Mesendoderm (in vitro differentiated cells): ENCODE data around the gene MRPS35.
"Not testable (repeated sequence)": the region's sequence is repeated elsewhere in the genome, so short reads cannot be mapped to it uniquely, and the experiment has no call there.

Experiments
- DNase-seq: peaks from one replicate; pipeline ENCODE4 v3.0.0; 2013
- H2AK5ac ChIP-seq: 2 replicates; pipeline ENCODE4 v1.6.1; 2013; ENCODE audit warnings: low read length, inconsistent platforms
- H2BK120ac ChIP-seq: 2 replicates; pipeline ENCODE4 v1.6.1; 2013; ENCODE audit warnings: low read depth, mild to moderate bottlenecking, low read length, moderate library complexity, mixed read lengths
- H2BK15ac ChIP-seq: replicated peaks from 2 replicates; pipeline ENCODE4 v1.6.1; 2013; ENCODE audit warnings: low read depth, mild to moderate bottlenecking, moderate library complexity
- H2BK5ac ChIP-seq: 2 replicates; pipeline ENCODE4 v1.6.1; 2013; ENCODE audit warnings: low read length, inconsistent platforms
- H3K18ac ChIP-seq: 2 replicates; pipeline ENCODE4 v1.6.1; 2013; ENCODE audit warnings: mild to moderate bottlenecking, low read length, mixed read lengths
- H3K23ac ChIP-seq: one replicate; pipeline ENCODE4 v1.6.1; 2013; ENCODE audit warnings: low read length
- H3K27ac ChIP-seq: 2 replicates; pipeline ENCODE4 v1.5.1; 2013; ENCODE audit warnings: low read depth, mild to moderate bottlenecking, inconsistent platforms, low read length, moderate library complexity
- H3K27me3 ChIP-seq: 2 replicates; pipeline ENCODE4 v1.6.1; 2013; ENCODE audit warnings: low read length, control low read depth, mild to moderate bottlenecking, inconsistent platforms; ENCODE audit not compliant: insufficient read depth, poor library complexity
- H3K36me3 ChIP-seq: 2 replicates; pipeline ENCODE4 v1.6.1; 2013; ENCODE audit warnings: low read length, inconsistent platforms; ENCODE audit not compliant: control insufficient read depth, insufficient read depth
- H3K4ac ChIP-seq: one replicate; pipeline ENCODE4 v1.6.1; 2013; ENCODE audit warnings: low read depth, mild to moderate bottlenecking, low read length, moderate library complexity
- H3K4me1 ChIP-seq: 2 replicates; pipeline ENCODE4 v1.6.1; 2013; ENCODE audit warnings: low read depth, low read length, inconsistent platforms; ENCODE audit not compliant: control insufficient read depth
- H3K4me2 ChIP-seq: 2 replicates; pipeline ENCODE4 v1.6.1; 2013; ENCODE audit warnings: low read length
- H3K4me3 ChIP-seq: 2 replicates; pipeline ENCODE4 v1.5.1; 2013; ENCODE audit warnings: mild to moderate bottlenecking, low read length
- H3K56ac ChIP-seq: one replicate; pipeline ENCODE4 v1.6.1; 2013; ENCODE audit warnings: low read length
- H3K79me1 ChIP-seq: 2 replicates; pipeline ENCODE4 v1.6.1; 2013; ENCODE audit warnings: low read length, inconsistent platforms
- H3K79me2 ChIP-seq: 2 replicates; pipeline ENCODE4 v1.6.1; 2013; ENCODE audit warnings: mild to moderate bottlenecking, low read length; ENCODE audit not compliant: control insufficient read depth, insufficient read depth
- H3K9ac ChIP-seq: 2 replicates; pipeline ENCODE4 v1.6.1; 2013; ENCODE audit warnings: low read length, inconsistent platforms
- H4K5ac ChIP-seq: one replicate; pipeline ENCODE4 v1.6.1; 2013; ENCODE audit warnings: low read length
- H4K8ac ChIP-seq: one replicate; pipeline ENCODE4 v1.6.1; 2013; ENCODE audit warnings: low read depth, mild to moderate bottlenecking, control low read depth, low read length, moderate library complexity
- WGBS: extraction: QIAGEN DNeasy Blood & Tissue Kit; methylation state at CpG from one replicate; pipeline ENCODE4 v1.1.7; 2013; ENCODE audit warnings: low lambda C conversion rate, missing lambda C conversion rate; ENCODE audit not compliant: insufficient coverage; ENCODE audit errors: extremely low coverage; 5-methylcytosine and 5-hydroxymethylcytosine counted together

Gene MRPS35

DNA sequence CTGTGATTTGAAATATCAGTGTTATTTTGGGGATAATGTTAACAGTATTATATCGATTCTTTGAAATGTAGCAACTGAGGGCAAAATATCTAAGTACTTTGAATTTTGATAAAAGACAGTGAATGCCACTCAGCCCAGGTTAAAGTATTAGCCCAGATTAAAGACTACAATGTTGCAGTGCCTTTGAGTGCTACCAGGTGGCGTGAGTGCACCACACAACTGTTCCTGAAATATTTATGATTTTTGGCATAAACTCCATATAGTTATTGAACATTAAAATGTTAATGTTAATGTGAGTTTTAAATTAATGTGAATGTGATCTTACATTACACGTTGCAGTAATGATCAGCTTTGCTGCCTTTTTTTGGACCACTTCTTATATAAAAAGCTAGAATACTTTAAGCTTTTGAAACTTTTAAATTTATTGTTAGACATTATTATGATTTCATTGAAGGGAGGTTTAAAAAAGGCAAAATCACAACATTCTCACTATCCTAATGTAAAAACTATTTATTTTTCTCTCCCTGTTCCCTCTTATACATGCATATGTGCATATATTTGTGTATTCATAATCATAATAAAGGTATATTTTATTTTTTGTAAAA, 22.5 kb downstream of the MRPS35 start:
- Histone ChIP-seq H2AK5ac (no peak overlapping the region), H4K8ac (no peak overlapping the region), H3K4me3 (no peak overlapping the region), H2BK120ac (no peak overlapping the region), H3K36me3 (no peaks in the 10 kb centered on the region), H3K4me1 (no peaks in the 10 kb centered on the region), H3K79me1 (no peaks in the 10 kb centered on the region), H3K18ac (no peak overlapping the region), H3K23ac (no peak overlapping the region), H3K27ac (no peak overlapping the region), H4K5ac (no peak overlapping the region), H3K56ac (no peak overlapping the region), H3K9ac (no peak overlapping the region), H3K4me2 (no peak overlapping the region), H2BK15ac (no peak overlapping the region), H3K27me3 (no peaks in the 10 kb centered on the region), H2BK5ac (no peak overlapping the region), H3K4ac (no peak overlapping the region), H3K79me2 (no peaks in the 10 kb centered on the region)
- peak; percentile 13 for DNase-seq
- no CpG with 5 or more reads among the region's 3 CpGs for WGBS

DNA sequence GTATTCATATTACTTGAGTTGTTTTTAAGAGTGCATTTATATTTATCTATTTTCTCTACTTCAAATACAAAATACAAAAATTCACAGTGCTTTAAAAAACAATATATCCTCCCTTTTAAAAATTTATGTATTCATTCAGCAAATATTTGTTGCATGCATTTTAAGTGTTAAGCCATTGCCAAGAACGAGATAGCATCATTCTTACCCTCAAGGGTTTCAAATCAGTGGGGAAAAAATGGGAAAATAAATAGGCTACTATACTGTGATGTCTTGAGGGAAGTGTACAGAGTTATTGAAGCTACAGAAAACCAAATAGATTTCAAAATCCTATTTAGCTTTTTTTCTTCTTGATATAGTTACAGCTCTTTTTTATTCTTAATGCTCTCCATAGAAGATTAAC, 23.2 kb downstream of the MRPS35 start:
- no peak overlapping the region for H3K4ac ChIP-seq
- no peak overlapping the region for H3K18ac ChIP-seq

DNA sequence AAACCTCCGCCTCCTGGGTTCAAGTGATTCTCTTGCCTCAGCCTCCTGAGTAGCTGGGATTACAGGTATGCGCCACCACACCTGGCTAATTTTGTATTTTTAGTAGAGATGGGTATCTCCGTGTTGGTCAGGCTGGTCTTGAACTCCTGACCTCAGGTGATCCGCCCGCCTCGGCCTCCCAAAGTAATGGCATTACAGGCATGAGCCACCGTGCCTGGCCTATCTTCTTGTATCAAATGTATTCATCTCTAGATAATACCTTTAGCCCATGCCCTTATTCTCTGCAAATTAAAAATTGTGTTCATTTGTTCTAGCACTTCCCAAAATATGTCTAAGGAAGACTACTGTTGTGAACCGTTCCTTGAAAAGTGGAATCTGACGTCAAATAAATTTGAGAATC, 23.7 kb downstream of the MRPS35 start:
- H3K18ac ChIP-seq, H4K8ac ChIP-seq, H3K9ac ChIP-seq, H3K27ac ChIP-seq, H2BK5ac ChIP-seq, H3K23ac ChIP-seq, H3K4ac ChIP-seq, H2AK5ac ChIP-seq, H3K4me1 ChIP-seq, H3K4me3 ChIP-seq, H2BK15ac ChIP-seq, DNase-seq, H3K79me1 ChIP-seq, H3K36me3 ChIP-seq, H3K79me2 ChIP-seq, H2BK120ac ChIP-seq, H3K56ac ChIP-seq, H3K4me2 ChIP-seq, H3K27me3 ChIP-seq, H4K5ac ChIP-seq: not testable (repeated sequence)
- no CpG with 5 or more reads among the region's 9 CpGs for WGBS

More for the DNA sequence above, 23.2 kb downstream of the MRPS35 start:
- H3K27ac ChIP-seq = no peak overlapping the region
- no peak overlapping the region for H4K5ac ChIP-seq
- no peak overlapping the region for H2BK5ac ChIP-seq
- H3K79me2 ChIP-seq = no peaks in the 10 kb centered on the region
- no peak overlapping the region for H3K23ac ChIP-seq
- H4K8ac ChIP-seq = no peak overlapping the region
- no peaks in the 10 kb centered on the region for H3K4me1 ChIP-seq
- no peaks in the 10 kb centered on the region for H3K27me3 ChIP-seq
- H3K4me2 ChIP-seq = no peak overlapping the region
- H2BK15ac ChIP-seq = no peak overlapping the region
- H3K56ac ChIP-seq = no peak overlapping the region
- H3K79me1 ChIP-seq = no peaks in the 10 kb centered on the region
- no peak overlapping the region for H2BK120ac ChIP-seq
- no peak overlapping the region for H3K4me3 ChIP-seq
- WGBS = no CpG with 5 or more reads among the region's 1 CpG
- no peaks in the 10 kb centered on the region for H3K36me3 ChIP-seq
- no peak overlapping the region for H3K9ac ChIP-seq
- no peak for DNase-seq
- no peak overlapping the region for H2AK5ac ChIP-seq

DNA sequence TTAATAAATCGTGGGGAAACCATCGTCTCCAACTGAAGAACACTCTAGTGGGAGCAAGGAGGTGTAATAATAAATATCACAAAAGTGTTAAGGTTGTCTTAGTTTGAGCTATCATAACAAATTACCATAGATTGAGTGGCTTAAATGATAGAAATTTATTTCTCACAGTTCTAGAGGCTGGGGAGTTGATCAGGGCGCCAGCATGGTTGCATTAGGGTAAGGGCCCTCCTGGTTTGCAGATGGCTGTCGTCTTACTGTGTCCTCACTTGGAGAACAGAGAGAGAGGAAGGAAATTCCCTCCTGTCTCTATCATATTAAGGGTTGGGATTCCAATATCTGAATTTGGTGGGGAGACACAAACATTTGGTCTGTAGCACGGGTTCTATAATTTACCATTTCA, 33.0 kb downstream of the MRPS35 start:
- H2BK120ac ChIP-seq = no peak overlapping the region
- H3K4ac ChIP-seq = no peak overlapping the region
- no peaks in the 10 kb centered on the region for H3K79me2 ChIP-seq
- no peak overlapping the region for H2AK5ac ChIP-seq
- no peak overlapping the region for H3K27ac ChIP-seq
- H3K79me1 ChIP-seq = no peaks in the 10 kb centered on the region
- H3K9ac ChIP-seq = no peak overlapping the region
- no peaks in the 10 kb centered on the region for H3K4me1 ChIP-seq
- no peak overlapping the region for H3K4me2 ChIP-seq
- WGBS = no CpG with 5 or more reads among the region's 5 CpGs
- H3K27me3 ChIP-seq = no peaks in the 10 kb centered on the region
- H4K8ac ChIP-seq = no peak overlapping the region
- H3K56ac ChIP-seq = no peak overlapping the region
- H3K36me3 ChIP-seq = no peaks in the 10 kb centered on the region
- no peak overlapping the region for H2BK15ac ChIP-seq
- no peak for DNase-seq
- no peak overlapping the region for H3K18ac ChIP-seq
- H2BK5ac ChIP-seq = no peak overlapping the region
- H3K4me3 ChIP-seq = no peak overlapping the region
- no peak overlapping the region for H3K23ac ChIP-seq
- H4K5ac ChIP-seq = no peak overlapping the region

DNA sequence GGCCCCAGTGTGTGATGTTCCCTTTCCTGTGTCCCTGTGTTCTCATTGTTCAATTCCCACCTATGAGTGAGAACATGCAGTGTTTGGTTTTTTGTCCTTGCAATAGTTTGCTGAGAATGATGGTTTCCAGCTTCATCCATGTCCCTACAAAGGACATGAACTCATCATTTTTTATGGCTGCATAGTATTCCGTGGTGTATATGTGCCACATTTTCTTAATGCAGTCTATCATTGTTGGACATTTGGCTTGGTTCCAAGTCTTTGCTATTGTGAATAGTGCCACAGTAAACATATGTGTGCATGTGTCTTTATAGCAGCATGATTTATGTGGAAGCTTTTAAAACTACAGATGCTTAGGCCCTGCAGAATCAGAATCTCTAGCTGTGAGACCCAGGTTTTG, 35.1 kb downstream of the MRPS35 start:
- H3K9ac ChIP-seq, H3K36me3 ChIP-seq, H3K79me1 ChIP-seq, H3K4me2 ChIP-seq, H3K27me3 ChIP-seq, H3K23ac ChIP-seq, H2AK5ac ChIP-seq, H4K5ac ChIP-seq, DNase-seq, H2BK120ac ChIP-seq, H3K27ac ChIP-seq, H3K4me1 ChIP-seq, H3K18ac ChIP-seq, H2BK15ac ChIP-seq, H3K79me2 ChIP-seq, H3K4ac ChIP-seq, H2BK5ac ChIP-seq, H3K56ac ChIP-seq, H4K8ac ChIP-seq, H3K4me3 ChIP-seq: not testable (repeated sequence)
- no CpG with 5 or more reads among the region's 1 CpG for WGBS

DNA sequence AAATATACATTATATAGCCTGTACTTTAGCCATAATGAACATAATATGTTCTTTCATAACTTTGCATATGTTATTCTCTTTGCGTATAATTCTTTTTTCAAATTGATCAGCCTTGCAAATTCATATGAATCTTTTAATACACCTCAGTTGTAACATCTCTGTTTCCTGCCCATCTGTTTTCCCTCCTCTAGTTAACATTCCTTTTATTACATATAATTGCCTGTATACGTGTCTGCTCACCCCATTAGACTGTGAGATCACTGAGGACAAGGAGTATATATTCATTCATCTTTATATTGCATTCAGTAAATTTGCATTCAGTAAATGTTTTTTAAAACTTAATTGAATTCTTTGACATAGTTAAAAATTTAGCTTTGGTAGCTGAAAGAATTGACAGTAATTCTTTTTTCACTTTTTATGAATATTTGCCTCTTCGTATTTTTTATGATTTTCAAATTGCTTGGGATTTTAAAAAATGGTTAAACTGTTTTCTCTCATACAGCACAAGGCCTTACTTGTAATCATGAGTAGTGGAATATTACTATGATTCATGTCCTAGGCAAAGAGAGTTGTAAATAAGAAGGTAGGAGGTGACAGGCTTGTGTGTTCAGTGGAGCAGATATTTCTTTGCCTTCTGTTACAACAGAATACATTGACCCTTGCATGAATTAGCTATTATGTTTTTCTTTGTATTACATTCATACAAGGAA, 36.6 kb downstream of the MRPS35 start:
- DNase-seq = no peak

More for the DNA sequence above, 36.6 kb downstream of the MRPS35 start:
- no peak overlapping the region for H3K23ac ChIP-seq
- no peak overlapping the region for H2AK5ac ChIP-seq
- H2BK120ac ChIP-seq = no peak overlapping the region
- WGBS = no CpG with 5 or more reads among the region's 3 CpGs
- H3K4me3 ChIP-seq = no peak overlapping the region
- no peaks in the 10 kb centered on the region for H3K79me2 ChIP-seq
- no peaks in the 10 kb centered on the region for H3K4me1 ChIP-seq
- H2BK15ac ChIP-seq = no peak overlapping the region
- H4K5ac ChIP-seq = no peak overlapping the region
- H3K36me3 ChIP-seq = no peaks in the 10 kb centered on the region
- no peak overlapping the region for H3K9ac ChIP-seq
- no peak overlapping the region for H3K4me2 ChIP-seq
- no peak overlapping the region for H3K27ac ChIP-seq
- no peaks in the 10 kb centered on the region for H3K27me3 ChIP-seq
- no peaks in the 10 kb centered on the region for H3K79me1 ChIP-seq
- no peak overlapping the region for H2BK5ac ChIP-seq
- H3K4ac ChIP-seq = no peak overlapping the region
- no peak overlapping the region for H3K18ac ChIP-seq
- H3K56ac ChIP-seq = no peak overlapping the region
- no peak overlapping the region for H4K8ac ChIP-seq
